ENCODE measurements around the gene PTGR1. TPM values are rescaled to one million over a fixed set of nuclear protein-coding genes. Genes with fewer than 3 reads are reported as not detected.

The PTGR1 gene
- total RNA-seq, 1 experiment from 2014 or later, result 20.9 TPM

DNA sequence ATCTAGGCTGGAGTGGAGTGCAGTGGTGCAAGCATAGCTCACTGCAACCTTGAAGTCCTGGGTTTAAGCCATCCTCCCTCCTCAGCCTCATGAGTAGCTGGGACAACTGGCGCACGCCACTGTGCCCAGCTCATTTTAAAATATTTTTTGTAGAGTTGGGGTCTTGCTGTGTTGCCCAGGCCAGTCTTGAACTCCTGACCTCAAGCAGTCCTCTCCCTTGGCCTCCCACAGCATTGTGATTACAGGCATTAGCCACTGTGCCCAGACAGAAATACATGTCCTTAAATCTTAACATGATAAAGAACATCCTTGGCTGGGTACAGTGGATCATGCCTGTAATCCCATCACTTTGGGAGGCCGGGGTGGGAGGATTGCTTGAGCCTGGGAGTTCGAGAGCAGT lies 67.7 kb downstream of the PTGR1 start:
- TF ChIP-seq, protein P1, sequence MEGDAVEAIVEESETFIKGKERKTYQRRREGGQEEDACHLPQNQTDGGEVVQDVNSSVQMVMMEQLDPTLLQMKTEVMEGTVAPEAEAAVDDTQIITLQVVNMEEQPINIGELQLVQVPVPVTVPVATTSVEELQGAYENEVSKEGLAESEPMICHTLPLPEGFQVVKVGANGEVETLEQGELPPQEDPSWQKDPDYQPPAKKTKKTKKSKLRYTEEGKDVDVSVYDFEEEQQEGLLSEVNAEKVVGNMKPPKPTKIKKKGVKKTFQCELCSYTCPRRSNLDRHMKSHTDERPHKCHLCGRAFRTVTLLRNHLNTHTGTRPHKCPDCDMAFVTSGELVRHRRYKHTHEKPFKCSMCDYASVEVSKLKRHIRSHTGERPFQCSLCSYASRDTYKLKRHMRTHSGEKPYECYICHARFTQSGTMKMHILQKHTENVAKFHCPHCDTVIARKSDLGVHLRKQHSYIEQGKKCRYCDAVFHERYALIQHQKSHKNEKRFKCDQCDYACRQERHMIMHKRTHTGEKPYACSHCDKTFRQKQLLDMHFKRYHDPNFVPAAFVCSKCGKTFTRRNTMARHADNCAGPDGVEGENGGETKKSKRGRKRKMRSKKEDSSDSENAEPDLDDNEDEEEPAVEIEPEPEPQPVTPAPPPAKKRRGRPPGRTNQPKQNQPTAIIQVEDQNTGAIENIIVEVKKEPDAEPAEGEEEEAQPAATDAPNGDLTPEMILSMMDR (conservative IDR thresholded peaks at IDR 0.05; ENCODE audit: low read depth, low read length), result no peak
- H3K4me1 ChIP-seq (ENCODE audit: insufficient read depth, low read length, poor library complexity, severe bottlenecking), result peaks cover 11% of the 10 kb centered on the region
- no peak for DNase-seq (ENCODE audit: low spot score)
- H3K27me3 ChIP-seq (replicated peaks; ENCODE audit: insufficient read depth, low read depth, low read length, poor library complexity), result no peaks in the 10 kb centered on the region
- H3K9me3 ChIP-seq (ENCODE audit: low read depth, low read length, poor library complexity, severe bottlenecking), result peaks cover 4% of the 10 kb centered on the region
- ChIA-PET POLR2A (ENCODE audit: low non-redundant PET) (no interaction called here), CTCF (no interaction called here)
- no peaks in the 10 kb centered on the region for H3K36me3 ChIP-seq (ENCODE audit: insufficient read depth, low read length, poor library complexity, severe bottlenecking)
- intact Hi-C loops (cut with micrococcal nuclease; ENCODE audit: unreplicated experiment), result no loop called here
- H3K27ac ChIP-seq (ENCODE audit: low read depth, low read length, poor library complexity, severe bottlenecking), result no peak overlapping the region
- no TSS peak for BruUV-seq (replicated peaks)
- H3K4me3 ChIP-seq (ENCODE audit: low read depth, low read length, poor library complexity, severe bottlenecking), result no peak overlapping the region

DNA sequence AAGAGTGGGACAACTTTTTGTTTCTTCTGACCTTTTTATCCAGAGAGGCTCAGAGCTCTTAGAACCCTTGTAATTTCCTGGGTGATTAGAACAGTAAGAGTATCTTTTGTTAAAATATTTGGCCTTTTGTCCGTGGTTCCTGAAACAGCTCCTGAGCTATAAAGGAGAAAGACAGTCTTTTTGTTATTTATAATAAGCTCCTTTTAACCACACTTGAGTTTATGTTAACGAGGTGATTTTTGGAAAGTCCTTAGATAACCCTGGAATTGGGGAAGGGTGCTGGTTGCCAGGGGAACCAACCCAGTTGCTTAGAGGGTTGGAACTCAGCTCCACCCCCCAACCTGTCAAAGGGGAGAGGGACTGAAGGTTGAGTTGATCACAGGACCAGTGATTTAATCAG lies 69.7 kb downstream of the PTGR1 start:
- POLR2A ChIA-PET (ENCODE audit: low non-redundant PET), result interaction anchor here (0.5 to 0.6 kb wide), 2 partner anchors 43 to 389 kb away, joined by 3 read pairs; no protein-coding TSS in a partner anchor
- no peaks in the 10 kb centered on the region for H3K36me3 ChIP-seq (ENCODE audit: insufficient read depth, low read length, poor library complexity, severe bottlenecking)
- CTCF ChIA-PET, result no interaction called here

DNA sequence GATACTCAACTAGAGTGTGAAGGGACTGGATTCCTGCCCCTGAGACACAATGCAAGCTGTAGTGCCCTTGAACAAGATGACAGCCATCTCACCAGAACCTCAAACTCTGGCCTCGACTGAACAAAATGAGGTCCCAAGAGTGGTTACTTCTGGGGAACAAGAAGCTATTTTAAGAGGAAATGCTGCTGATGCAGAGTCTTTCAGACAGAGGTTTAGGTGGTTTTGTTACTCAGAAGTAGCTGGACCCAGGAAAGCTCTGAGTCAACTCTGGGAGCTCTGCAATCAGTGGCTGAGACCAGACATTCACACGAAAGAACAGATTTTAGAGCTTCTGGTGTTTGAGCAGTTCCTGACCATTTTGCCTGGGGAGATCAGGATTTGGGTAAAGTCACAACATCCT lies 72.1 kb downstream of the PTGR1 start:
- no peak overlapping the region for H3K4me3 ChIP-seq (ENCODE audit: low read depth, low read length, poor library complexity, severe bottlenecking)
- DNase-seq (ENCODE audit: low spot score), result no peak
- ChIA-PET POLR2A (ENCODE audit: low non-redundant PET) (no interaction called here), CTCF (no interaction called here)
- no peaks in the 10 kb centered on the region for H3K9me3 ChIP-seq (ENCODE audit: low read depth, low read length, poor library complexity, severe bottlenecking)
- peaks cover 4% of the 10 kb centered on the region for H3K27me3 ChIP-seq (replicated peaks; ENCODE audit: insufficient read depth, low read depth, low read length, poor library complexity)
- no peaks in the 10 kb centered on the region for H3K36me3 ChIP-seq (ENCODE audit: insufficient read depth, low read length, poor library complexity, severe bottlenecking)
- H3K4me1 ChIP-seq (ENCODE audit: insufficient read depth, low read length, poor library complexity, severe bottlenecking), result peaks cover 17% of the 10 kb centered on the region
- H3K27ac ChIP-seq (ENCODE audit: low read depth, low read length, poor library complexity, severe bottlenecking), result no peak overlapping the region
- no peak for TF ChIP-seq EZH2 (IDR thresholded peaks at IDR 0.05; ENCODE audit: borderline replicate concordance, low read depth, low read length, poor library complexity, severe bottlenecking)
- TF ChIP-seq, protein P1 (conservative IDR thresholded peaks at IDR 0.05; ENCODE audit: low read depth, low read length), result no peak
- no TSS peak for BruUV-seq (replicated peaks)
- intact Hi-C loops (cut with micrococcal nuclease; ENCODE audit: unreplicated experiment), result no loop called here

More for the DNA sequence above, 69.7 kb downstream of the PTGR1 start:
- peak; percentile 74 for DNase-seq (ENCODE audit: low spot score)
- Histone ChIP-seq H3K4me3 (ENCODE audit: low read depth, low read length, poor library complexity, severe bottlenecking) (no peak overlapping the region), H3K27ac (ENCODE audit: low read depth, low read length, poor library complexity, severe bottlenecking) (no peak overlapping the region), H3K9me3 (ENCODE audit: low read depth, low read length, poor library complexity, severe bottlenecking) (no peaks in the 10 kb centered on the region), H3K4me1 (ENCODE audit: insufficient read depth, low read length, poor library complexity, severe bottlenecking) (peaks cover 17% of the 10 kb centered on the region), H3K27me3 (replicated peaks; ENCODE audit: insufficient read depth, low read depth, low read length, poor library complexity) (peaks cover 4% of the 10 kb centered on the region)
- no TSS peak for BruUV-seq (replicated peaks)
- intact Hi-C loops (cut with micrococcal nuclease; ENCODE audit: unreplicated experiment), result no loop called here
- TF ChIP-seq, protein P1 (conservative IDR thresholded peaks at IDR 0.05; ENCODE audit: low read depth, low read length), result no peak
- no peak for TF ChIP-seq EZH2 (IDR thresholded peaks at IDR 0.05; ENCODE audit: borderline replicate concordance, low read depth, low read length, poor library complexity, severe bottlenecking)

Data from A673 (cell line).